Stimulated activated memory B cell treated with anti-CD40 and anti-IgM and Interleukin-4, amounts not matched to agents 10 μg/mL and 1 μg/mL and 100 μg/mL, for 72 hours (primary cell): ENCODE measurements around the gene WWOX.

ENCODE experiments used
- ATAC-seq: fragments of 150-1000 bp; cut with Tn5 transposase; 2 replicates; pipeline ENCODE4 v1.10.0; 2021
- H3K27ac Mint-ChIP-seq: one replicate; pipeline ENCODE4 v1.8.0; 2022; ENCODE audit warnings: mild to moderate bottlenecking, mixed read lengths
- H3K27me3 Mint-ChIP-seq: one replicate; pipeline ENCODE4 v1.8.0; 2022; ENCODE audit warnings: mixed read lengths
- H3K36me3 Mint-ChIP-seq: one replicate; pipeline ENCODE4 v1.8.0; 2022; ENCODE audit warnings: mixed read lengths
- H3K4me1 Mint-ChIP-seq: one replicate; pipeline ENCODE4 v1.8.0; 2022; ENCODE audit warnings: mixed read lengths
- H3K4me3 Mint-ChIP-seq: one replicate; pipeline ENCODE4 v1.8.0; 2022; ENCODE audit warnings: mild to moderate bottlenecking, moderate library complexity, mixed read lengths
- H3K9me3 Mint-ChIP-seq: one replicate; pipeline ENCODE4 v1.8.0; 2022; ENCODE audit warnings: mixed read lengths

Gene WWOX

DNA sequence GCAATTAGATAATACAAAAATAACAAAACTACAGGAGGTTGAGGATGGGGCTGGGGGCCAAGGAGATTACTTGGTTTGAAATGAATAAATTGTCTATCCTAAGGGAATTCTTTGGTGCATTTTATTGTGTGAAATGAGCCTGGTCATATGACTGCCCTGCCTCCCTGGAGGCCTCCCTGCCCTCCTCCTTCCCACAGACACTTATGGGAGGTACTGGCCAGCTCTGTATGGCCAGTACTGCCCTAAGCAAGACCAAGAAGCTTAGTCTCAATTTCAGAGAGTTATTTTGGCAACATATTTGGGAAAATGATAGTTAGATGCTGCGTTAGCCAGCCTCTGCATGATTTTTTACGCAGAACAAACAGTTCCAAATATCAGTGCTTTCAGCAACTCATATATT, 511.9 kb downstream of the WWOX start:
- H3K9me3 Mint-ChIP-seq, result no peaks in the 10 kb centered on the region
- H3K27ac Mint-ChIP-seq, result no peak overlapping the region
- H3K27me3 Mint-ChIP-seq, result no peaks in the 10 kb centered on the region
- no peaks in the 10 kb centered on the region for H3K4me1 Mint-ChIP-seq
- no peak for ATAC-seq
- no peak overlapping the region for H3K4me3 Mint-ChIP-seq
- H3K36me3 Mint-ChIP-seq, result no peaks in the 10 kb centered on the region

GRCh38 chr16:78619811-78620210, 520.4 kb downstream of the WWOX start:
- Mint-ChIP-seq H3K4me3 (no peak overlapping the region), H3K9me3 (peaks cover 7% of the 10 kb centered on the region), H3K27ac (no peak overlapping the region), H3K36me3 (peaks cover 5% of the 10 kb centered on the region), H3K4me1 (no peaks in the 10 kb centered on the region), H3K27me3 (no peaks in the 10 kb centered on the region)
- no peak for ATAC-seq

DNA sequence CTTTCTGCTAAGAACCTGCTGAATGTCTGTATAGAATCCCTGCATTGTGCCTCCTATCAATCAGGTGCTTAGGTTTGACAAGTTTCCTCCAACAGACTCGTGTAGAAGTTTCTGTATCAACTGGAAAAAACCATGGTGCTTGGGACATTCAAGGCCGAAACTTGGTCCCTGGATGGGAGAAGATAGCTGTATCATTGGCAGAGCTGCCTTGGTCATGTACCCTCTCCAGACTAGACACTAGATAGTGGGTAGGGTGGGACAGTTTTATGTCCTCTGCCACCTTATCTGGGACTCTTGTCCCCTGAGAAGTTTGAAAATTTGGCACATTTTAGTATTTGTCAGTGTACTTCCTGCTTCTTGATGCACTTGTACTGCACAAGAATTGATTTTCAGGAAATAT, 520.8 kb downstream of the WWOX start:
- Mint-ChIP-seq H3K27me3 (no peaks in the 10 kb centered on the region), H3K4me1 (no peaks in the 10 kb centered on the region), H3K27ac (no peak overlapping the region), H3K36me3 (peaks cover 5% of the 10 kb centered on the region), H3K4me3 (no peak overlapping the region), H3K9me3 (peaks cover 7% of the 10 kb centered on the region)
- no peak for ATAC-seq

- Mint-ChIP-seq H3K36me3 (peaks cover 13% of the 10 kb centered on the region), H3K9me3 (peaks cover 10% of the 10 kb centered on the region), H3K27me3 (no peaks in the 10 kb centered on the region), H3K4me3 (no peak overlapping the region), H3K4me1 (peaks cover 13% of the 10 kb centered on the region), H3K27ac (no peak overlapping the region)
- no peak for ATAC-seq
These were observed 524.3 kb downstream of the WWOX start for GRCh38 chr16:78623796-78624195.

DNA sequence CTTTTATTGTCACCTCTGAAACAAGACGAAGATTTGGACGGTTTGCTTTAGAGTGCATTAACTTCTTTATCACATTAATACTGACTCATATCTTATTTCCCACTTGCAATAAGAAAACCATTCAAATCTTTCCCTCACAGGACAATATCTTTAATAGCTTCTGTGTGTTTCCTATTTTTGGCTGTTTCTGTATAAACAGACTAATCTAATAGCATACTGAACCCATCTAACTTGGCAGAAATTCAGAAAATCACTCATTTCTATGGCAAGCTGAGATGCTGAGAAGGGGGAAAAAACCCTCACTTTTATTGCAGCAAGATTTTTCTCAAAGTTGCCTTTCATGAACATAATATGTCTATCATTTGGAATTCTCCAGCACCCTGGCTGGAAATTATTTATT, 524.9 kb downstream of the WWOX start:
- peaks cover 13% of the 10 kb centered on the region for H3K9me3 Mint-ChIP-seq
- peaks cover 13% of the 10 kb centered on the region for H3K4me1 Mint-ChIP-seq
- no peaks in the 10 kb centered on the region for H3K27me3 Mint-ChIP-seq
- H3K27ac Mint-ChIP-seq, result no peak overlapping the region
- H3K36me3 Mint-ChIP-seq, result peaks cover 18% of the 10 kb centered on the region
- ATAC-seq, result no peak
- H3K4me3 Mint-ChIP-seq, result no peak overlapping the region

DNA sequence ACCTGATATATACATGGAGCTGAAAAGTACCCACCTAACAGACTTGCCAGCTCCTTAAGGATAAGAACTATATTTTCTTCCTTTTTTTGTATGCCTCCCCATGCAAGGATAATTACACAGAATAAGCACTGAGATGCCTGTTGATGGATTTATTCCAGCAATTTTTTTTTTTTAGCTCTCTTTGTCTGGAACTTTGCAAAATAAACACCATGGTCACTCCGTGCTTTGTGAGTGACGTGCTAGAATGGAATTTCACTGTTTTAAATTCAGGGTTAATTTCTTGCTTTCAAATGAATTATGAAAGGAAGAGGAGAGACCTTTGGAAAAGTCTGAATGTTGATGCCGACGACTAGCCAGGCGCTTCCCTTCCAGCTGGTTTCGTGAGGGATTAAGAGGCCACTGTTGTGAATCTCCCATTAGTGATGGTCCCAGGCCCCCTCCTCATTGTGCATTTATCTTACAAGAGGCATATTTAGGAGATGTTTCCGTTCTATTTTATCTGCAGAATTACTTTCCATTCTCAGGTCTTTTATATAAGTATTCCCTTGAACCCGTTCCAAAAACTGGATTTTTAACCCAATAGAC, 529.1 kb downstream of the WWOX start:
- Mint-ChIP-seq H3K27ac (no peak overlapping the region), H3K4me1 (peaks cover 13% of the 10 kb centered on the region), H3K27me3 (no peaks in the 10 kb centered on the region), H3K9me3 (peaks cover 15% of the 10 kb centered on the region), H3K36me3 (peaks cover 26% of the 10 kb centered on the region), H3K4me3 (no peak overlapping the region)
- ATAC-seq, result no peak

DNA sequence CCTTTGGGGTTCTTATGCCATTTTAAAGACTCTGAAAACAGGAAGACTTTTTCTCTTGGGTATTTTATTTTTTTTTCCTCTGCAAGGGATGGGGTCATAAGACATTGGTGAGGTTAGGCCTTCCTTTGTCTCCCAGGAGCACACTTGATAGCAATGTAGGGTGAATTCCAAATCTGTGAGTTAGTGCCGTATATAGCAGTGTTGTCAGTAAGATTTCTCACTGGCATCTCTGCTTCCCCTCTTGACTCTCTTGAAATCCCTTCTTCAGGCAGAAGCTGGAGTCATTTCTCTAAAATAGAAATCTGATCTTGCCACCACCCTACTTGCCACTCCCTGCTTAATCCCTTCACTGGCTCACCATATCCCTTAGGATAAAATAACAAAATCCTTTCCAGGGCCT, 529.7 kb downstream of the WWOX start:
- Mint-ChIP-seq H3K4me1 (peaks cover 13% of the 10 kb centered on the region), H3K27ac (no peak overlapping the region), H3K27me3 (no peaks in the 10 kb centered on the region), H3K36me3 (peaks cover 26% of the 10 kb centered on the region), H3K4me3 (no peak overlapping the region), H3K9me3 (peaks cover 15% of the 10 kb centered on the region)
- no peak for ATAC-seq

GRCh38 chr16:78630102-78630501, 530.6 kb downstream of the WWOX start:
- Mint-ChIP-seq H3K4me1 (peaks cover 13% of the 10 kb centered on the region), H3K27me3 (no peaks in the 10 kb centered on the region), H3K4me3 (no peak overlapping the region), H3K9me3 (peaks cover 15% of the 10 kb centered on the region), H3K27ac (no peak overlapping the region), H3K36me3 (peaks cover 26% of the 10 kb centered on the region)
- no peak for ATAC-seq

GRCh38 chr16:78633551-78633950, 534.1 kb downstream of the WWOX start:
- Mint-ChIP-seq H3K4me1 (no peaks in the 10 kb centered on the region), H3K27me3 (no peaks in the 10 kb centered on the region), H3K36me3 (peaks cover 17% of the 10 kb centered on the region), H3K9me3 (peaks cover 12% of the 10 kb centered on the region), H3K27ac (no peak overlapping the region), H3K4me3 (no peak overlapping the region)
- ATAC-seq, result no peak

DNA sequence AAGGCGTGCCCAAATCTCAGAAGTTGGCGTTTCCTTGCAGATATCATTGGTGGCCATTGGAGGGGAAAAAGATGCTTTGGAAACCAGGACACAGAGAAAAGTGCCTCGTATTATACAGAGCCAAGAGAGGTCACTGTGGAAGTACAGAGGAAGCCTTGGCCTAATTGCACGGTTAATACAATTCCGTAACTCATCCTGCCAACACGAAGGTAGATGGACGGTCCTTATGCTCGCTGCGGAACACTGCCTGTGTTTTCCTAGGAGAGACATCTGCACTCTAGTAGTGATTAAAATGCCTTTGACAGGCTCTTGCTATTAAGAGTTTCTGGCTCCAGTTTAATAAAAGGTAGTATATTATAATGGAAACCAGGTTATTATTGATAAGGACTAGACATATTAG, 536.4 kb downstream of the WWOX start:
- no peak overlapping the region for H3K4me3 Mint-ChIP-seq
- ATAC-seq, result no peak
- H3K4me1 Mint-ChIP-seq, result no peaks in the 10 kb centered on the region
- H3K27me3 Mint-ChIP-seq, result peaks cover 17% of the 10 kb centered on the region
- no peak overlapping the region for H3K27ac Mint-ChIP-seq
- H3K36me3 Mint-ChIP-seq, result no peaks in the 10 kb centered on the region
- no peaks in the 10 kb centered on the region for H3K9me3 Mint-ChIP-seq

- Mint-ChIP-seq H3K36me3 (no peaks in the 10 kb centered on the region), H3K9me3 (no peaks in the 10 kb centered on the region), H3K4me1 (no peaks in the 10 kb centered on the region), H3K4me3 (no peak overlapping the region), H3K27ac (no peak overlapping the region), H3K27me3 (peaks cover 18% of the 10 kb centered on the region)
- ATAC-seq, result no peak
These were observed 538.9 kb downstream of the WWOX start for GRCh38 chr16:78638371-78638770.

GRCh38 chr16:78639775-78640174, 540.3 kb downstream of the WWOX start:
- H3K9me3 Mint-ChIP-seq, result no peaks in the 10 kb centered on the region
- no peaks in the 10 kb centered on the region for H3K4me1 Mint-ChIP-seq
- no peak overlapping the region for H3K27ac Mint-ChIP-seq
- H3K4me3 Mint-ChIP-seq, result no peak overlapping the region
- ATAC-seq, result peak; percentile 20
- no peaks in the 10 kb centered on the region for H3K36me3 Mint-ChIP-seq
- peaks cover 18% of the 10 kb centered on the region for H3K27me3 Mint-ChIP-seq

DNA sequence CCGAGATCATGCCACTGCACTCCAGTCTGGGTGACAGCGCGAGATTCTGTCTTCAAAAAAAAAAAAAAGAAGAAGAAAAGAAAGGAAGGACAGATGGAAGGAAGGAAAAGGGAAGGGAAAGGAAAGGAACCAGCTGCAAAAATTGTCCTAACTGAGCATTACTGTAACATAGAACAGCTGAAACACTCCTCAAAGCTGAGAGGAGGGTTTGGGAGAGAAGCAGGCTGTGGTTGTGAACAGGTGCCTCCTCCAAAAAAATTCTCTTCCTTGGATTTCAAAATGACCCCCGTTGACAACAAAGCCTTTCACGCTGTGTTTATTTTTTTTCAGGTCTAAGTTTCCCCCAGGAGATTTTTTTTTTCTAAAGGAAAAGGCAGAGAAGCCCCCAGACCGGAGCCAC, 541.4 kb downstream of the WWOX start:
- Mint-ChIP-seq H3K4me1 (no peaks in the 10 kb centered on the region), H3K4me3 (no peak overlapping the region), H3K36me3 (no peaks in the 10 kb centered on the region), H3K27me3 (peaks cover 18% of the 10 kb centered on the region), H3K27ac (no peak overlapping the region), H3K9me3 (no peaks in the 10 kb centered on the region)
- no peak for ATAC-seq

DNA sequence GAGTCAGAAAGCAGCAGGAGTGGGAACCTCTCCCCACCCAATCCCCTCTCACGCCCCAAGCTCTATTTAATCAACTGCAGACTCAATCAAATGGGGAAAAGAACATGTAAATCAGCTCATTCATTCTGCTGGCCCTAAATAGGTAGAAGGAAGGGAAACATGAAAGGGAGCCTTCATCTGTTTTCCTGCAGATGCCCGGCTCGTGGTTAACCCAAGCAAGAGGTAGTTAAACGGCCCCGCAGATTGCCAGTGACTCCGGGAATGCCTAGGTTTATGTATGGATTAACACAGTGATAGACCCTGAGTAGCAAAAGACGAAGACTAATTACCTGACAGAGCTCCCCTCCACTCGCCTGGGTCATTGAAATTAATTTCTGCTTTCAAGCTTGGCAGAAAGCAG, 542.0 kb downstream of the WWOX start:
- no peaks in the 10 kb centered on the region for H3K36me3 Mint-ChIP-seq
- no peaks in the 10 kb centered on the region for H3K4me1 Mint-ChIP-seq
- H3K27ac Mint-ChIP-seq, result no peak overlapping the region
- no peak for ATAC-seq
- no peaks in the 10 kb centered on the region for H3K9me3 Mint-ChIP-seq
- H3K27me3 Mint-ChIP-seq, result peaks cover 18% of the 10 kb centered on the region
- no peak overlapping the region for H3K4me3 Mint-ChIP-seq

GRCh38 chr16:78642621-78643285, 543.3 kb downstream of the WWOX start:
- Mint-ChIP-seq H3K27me3 (peaks cover 18% of the 10 kb centered on the region), H3K4me1 (no peaks in the 10 kb centered on the region), H3K36me3 (no peaks in the 10 kb centered on the region), H3K27ac (no peak overlapping the region), H3K9me3 (no peaks in the 10 kb centered on the region), H3K4me3 (no peak overlapping the region)
- no peak for ATAC-seq

DNA sequence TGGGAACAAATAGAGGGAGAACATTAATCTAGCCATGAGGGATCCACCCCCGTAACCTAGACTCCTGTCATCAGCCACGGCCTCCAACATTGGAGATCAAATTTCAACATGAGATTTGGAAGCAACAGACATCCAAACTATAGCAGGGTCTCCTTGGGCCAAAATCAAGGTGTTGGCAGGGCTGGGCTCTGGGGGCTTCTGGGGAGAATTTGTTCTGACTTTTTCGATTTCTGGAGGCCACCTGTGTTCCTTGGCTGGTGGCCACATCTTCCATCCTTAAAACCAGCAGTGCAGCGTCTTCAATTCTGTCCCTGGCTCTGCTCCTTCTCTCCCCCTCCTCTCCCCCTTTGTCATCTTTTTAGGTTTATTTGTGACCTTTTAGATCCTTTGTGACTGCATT, 546.2 kb downstream of the WWOX start:
- Mint-ChIP-seq H3K27ac (no peak overlapping the region), H3K9me3 (peaks cover 3% of the 10 kb centered on the region), H3K36me3 (peaks cover 6% of the 10 kb centered on the region), H3K4me1 (no peaks in the 10 kb centered on the region), H3K27me3 (peaks cover 3% of the 10 kb centered on the region), H3K4me3 (no peak overlapping the region)
- no peak for ATAC-seq
